GM19455 (cell line): ENCODE results near the gene NPR1.
"Not testable (repeated sequence)": the region's sequence is repeated elsewhere in the genome, so short reads cannot be mapped to it uniquely, and the experiment has no call there.

Experiments used
- ATAC-seq: cut with Tn5 transposase; IDR thresholded peaks from one replicate; pipeline ENCODE4 v1.9.1; 2021; ENCODE audit not compliant: unreplicated experiment

Gene NPR1

DNA sequence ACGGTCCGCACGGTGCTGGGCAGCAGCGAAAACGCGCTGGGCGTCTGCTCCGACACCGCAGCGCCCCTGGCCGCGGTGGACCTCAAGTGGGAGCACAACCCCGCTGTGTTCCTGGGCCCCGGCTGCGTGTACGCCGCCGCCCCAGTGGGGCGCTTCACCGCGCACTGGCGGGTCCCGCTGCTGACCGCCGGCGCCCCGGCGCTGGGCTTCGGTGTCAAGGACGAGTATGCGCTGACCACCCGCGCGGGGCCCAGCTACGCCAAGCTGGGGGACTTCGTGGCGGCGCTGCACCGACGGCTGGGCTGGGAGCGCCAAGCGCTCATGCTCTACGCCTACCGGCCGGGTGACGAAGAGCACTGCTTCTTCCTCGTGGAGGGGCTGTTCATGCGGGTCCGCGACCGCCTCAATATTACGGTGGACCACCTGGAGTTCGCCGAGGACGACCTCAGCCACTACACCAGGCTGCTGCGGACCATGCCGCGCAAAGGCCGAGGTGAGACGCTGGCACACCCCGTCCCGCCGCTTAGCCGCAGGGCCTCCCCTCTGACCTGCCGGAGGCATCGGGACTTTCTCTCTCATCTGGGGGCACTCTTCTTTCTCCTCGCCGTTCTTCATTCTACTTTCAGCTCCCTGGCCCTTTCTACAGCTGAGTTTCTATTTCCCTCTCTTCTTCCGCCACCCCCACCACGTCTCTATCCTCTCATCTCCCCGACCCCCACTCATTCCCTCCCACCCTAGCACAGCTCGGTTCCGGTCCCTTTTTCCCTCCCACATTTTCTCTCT lies 1.0 kb downstream of the NPR1 start:
- no peak for ATAC-seq

DNA sequence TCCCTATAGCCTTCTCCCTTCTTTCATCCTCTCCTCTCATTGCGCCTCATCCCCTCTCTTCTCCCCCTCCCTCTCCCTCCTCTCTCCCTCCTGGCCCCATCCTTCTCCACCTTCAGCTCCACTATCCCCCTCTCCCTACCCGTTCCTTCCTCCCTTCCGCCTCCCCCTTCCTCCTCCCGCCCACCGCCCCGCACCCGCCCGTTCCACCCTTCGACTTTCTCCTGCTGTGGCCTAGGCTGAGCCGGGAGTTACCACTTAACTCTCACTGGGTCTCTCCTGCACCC lies 1.6 kb downstream of the NPR1 start:
- ATAC-seq = no peak

DNA sequence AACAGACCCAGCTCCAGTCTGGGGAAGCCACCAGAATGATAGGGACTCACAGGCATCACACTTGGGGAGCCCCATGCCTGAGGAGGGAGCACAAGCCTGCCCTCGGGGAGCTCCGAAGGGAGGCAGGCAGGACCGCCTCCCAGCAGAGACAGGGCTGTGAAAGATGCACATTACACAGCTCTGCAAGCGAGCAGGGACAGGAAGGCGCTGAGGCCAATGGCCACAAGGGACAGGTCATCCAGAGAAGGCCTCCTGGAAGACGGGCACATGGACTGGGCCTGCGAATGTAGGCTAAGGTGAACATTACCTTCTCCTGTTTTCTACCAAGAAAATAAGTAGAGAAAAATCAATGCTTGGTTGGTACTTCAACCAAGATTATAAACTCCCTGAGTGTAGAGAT lies 4.2 kb downstream of the NPR1 start:
- no peak for ATAC-seq

DNA sequence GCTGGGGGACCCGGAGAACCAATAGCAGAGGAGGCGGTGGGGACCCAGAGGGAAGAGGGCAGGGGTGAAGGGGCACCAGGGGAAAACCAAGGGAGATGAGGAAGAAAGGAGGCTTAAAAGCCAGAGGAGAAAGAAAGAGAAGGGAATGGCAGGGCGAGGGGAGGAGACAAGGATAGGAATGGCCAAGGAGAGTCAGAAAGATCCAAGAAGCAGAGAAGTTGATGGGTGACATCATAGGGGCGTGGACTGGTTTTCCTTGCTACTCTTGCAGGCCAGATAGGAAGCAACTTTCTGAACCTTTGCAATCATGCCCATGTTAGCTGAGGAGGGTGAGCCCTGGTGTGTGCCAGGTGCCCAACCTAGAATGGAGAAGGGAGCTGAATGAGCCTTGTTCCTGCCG lies 5.4 kb downstream of the NPR1 start:
- ATAC-seq = no peak

DNA sequence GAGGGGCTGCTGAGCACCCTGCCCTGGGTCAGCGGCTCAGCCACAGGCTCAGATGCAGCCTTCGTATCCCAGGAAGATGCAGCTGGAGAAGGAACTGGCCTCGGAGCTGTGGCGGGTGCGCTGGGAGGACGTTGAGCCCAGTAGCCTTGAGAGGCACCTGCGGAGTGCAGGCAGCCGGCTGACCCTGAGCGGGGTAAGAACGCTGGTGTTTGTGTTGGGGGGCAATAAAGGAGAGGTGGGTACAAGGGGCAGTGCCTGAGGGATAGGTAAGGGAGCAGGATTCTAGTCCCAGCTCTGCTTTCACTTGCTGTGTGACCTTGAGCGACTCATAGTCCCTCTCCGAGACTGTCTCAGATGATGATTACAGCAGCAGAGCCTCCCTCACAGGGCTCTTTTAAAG lies 6.4 kb downstream of the NPR1 start:
- no peak for ATAC-seq

DNA sequence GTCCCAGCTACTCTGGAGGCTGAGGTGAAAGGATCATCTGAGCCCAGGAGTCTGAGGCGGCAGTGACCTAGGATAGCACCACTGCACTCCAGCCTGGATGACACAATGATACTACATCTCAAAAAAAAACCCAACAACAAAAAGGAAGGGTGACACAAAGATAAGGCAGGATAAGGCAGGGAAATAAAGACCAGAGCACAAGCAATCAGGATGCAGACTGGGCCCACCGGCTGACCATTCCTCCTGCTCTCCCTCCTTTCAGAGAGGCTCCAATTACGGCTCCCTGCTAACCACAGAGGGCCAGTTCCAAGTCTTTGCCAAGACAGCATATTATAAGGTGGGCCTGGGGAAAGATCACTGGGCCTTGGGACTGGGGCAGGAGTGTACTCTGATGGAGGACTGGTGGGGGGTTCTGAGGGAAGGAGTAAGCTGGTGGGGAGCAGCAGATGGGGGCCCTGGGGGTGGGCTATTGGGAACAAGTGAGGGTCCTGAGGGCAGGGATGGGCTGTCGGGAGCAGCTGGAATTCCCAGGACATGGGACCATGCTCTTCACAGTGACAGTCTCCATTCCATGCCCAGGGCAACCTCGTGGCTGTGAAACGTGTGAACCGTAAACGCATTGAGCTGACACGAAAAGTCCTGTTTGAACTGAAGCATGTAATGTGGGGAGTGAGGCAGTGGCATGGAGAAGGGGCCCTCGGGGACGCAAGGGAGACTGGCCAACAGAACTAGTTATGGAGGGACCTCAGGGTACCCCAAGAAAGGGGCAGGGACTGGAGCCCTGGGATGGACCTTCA lies 7.3 kb downstream of the NPR1 start:
- ATAC-seq = no peak

DNA sequence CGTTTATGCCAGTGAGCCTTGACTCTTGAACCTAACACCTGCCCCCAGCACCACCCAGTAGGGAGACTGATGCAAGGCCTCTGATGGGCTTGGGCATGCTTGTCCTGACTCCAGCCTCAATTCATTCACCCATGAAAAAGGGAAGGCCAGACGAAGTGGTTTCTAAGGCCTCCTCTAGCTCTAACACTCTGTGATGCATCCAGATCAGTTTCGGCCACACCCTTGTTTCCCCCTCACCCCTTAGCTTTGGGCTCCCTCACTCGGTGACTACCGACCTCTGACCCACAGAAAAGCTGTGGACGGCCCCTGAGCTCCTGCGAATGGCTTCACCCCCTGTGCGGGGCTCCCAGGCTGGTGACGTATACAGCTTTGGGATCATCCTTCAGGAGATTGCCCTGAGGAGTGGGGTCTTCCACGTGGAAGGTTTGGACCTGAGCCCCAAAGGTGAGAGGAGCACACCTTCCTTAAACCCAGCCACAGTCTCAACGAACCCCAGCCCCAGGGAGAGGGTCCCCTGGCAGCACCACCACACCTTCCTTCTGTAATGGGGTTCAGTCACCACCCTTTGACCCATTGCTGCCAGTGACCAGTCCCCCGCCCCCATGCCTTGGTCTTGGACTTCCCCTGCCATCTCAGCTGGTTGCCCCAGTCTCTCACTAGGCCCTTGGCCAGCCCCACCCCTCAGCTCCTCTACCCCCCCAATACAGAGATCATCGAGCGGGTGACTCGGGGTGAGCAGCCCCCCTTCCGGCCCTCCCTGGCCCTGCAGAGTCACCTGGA lies 9.0 kb downstream of the NPR1 start:
- ATAC-seq = no peak

DNA sequence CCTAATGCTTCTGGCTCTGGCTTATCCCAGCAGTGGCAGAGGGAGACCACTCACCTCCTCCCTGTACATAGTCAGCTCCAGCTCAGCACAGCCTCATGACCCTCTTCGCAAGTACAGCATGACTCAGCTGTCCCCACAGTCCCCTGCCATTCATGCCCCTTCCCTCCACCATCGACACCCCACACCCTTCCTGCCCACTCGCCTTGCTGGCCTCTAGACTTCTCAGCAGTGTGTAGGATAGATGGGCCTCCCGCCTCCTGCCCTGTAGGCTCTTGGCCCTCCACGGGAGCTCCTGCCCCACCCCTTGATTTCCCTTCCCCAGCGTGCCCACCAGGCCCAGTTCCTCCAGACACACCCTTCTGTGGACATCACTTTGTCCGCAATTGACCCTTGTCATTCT lies 9.8 kb downstream of the NPR1 start:
- ATAC-seq = no peak

DNA sequence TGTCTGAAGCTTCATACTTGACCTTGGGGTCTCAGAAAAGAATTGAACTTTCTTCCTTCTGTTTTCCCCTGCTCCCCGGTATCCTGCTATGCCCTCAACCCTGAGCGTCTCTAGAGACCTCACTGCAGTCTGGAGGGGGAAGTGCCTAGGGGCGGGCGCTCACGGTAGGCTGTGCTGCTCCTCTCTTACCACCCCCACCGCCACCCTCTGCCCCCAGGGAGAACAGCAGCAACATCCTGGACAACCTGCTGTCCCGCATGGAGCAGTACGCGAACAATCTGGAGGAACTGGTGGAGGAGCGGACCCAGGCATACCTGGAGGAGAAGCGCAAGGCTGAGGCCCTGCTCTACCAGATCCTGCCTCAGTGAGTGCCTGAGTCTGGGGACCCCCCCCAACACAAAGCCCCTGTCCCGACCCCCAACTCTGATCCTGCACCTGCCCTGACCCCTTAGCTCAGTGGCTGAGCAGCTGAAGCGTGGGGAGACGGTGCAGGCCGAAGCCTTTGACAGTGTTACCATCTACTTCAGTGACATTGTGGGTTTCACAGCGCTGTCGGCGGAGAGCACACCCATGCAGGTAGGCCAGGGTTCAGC lies 10.3 kb downstream of the NPR1 start:
- ATAC-seq = no peak

DNA sequence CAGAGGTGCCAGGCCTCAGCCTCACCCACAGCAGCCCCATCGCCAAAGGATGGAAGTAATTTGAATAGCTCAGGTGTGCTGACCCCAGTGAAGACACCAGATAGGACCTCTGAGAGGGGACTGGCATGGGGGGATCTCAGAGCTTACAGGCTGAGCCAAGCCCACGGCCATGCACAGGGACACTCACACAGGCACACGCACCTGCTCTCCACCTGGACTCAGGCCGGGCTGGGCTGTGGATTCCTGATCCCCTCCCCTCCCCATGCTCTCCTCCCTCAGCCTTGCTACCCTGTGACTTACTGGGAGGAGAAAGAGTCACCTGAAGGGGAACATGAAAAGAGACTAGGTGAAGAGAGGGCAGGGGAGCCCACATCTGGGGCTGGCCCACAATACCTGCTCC lies 15.0 kb downstream of the NPR1 start:
- no peak for ATAC-seq

DNA sequence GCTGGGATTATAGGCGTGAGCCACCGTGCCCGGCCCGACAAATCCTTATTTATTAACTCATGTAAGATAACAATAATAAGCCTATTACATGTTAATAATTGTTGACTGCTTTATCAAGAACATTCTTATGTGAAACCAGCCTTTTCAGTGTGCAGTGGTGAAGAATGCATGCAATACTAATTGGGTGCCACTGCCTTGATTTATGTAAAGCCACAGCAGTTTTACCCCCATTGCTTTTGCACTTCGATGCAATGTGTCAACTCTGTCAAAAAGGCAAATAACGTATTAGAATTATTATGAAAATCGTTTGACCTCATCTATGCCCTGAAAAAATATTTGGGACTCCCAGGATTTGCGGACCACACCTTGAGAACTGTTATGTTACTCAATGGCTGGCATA lies 18.3 kb downstream of the NPR1 start:
- ATAC-seq = no peak

DNA sequence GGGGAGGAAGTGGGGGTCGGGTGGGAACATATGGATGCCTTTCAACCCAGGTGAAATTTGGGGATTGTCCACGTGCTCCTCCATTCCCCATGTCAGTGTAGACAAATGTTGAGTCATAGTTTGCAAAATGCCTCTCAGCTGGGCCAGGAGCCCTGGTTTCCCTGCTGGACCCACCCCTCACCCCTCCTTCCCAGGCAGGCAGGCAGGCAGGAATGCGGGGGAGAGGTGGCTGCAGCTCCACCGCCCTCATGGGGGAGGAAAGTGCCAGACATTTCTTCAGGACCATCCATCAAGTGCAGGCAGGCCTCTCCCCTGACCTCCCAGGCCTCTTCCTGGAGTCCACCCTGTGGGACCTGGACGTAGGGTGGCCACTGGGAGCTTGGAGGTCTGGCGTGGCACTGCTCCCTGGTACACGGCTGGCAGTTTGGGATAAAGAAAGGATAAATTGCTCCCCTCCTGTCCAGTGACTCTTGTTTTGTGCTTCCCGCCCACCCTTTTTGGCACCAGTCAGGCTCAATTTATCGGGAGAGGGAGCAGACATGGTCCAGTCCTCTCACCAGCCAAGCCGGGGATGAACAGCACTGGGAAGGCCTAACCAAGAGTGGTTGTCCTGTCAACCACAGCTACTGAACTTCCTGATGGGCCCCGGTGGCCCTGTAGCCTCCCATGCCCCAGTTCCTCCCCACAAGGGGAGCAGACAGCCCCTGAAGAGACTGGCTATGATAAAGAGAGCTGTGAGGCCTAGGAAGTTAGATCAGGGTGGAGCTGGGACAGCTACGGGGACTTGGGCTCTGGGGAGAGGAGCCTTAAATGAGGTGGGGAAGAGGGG lies 18.9 kb downstream of the NPR1 start:
- no peak for ATAC-seq

DNA sequence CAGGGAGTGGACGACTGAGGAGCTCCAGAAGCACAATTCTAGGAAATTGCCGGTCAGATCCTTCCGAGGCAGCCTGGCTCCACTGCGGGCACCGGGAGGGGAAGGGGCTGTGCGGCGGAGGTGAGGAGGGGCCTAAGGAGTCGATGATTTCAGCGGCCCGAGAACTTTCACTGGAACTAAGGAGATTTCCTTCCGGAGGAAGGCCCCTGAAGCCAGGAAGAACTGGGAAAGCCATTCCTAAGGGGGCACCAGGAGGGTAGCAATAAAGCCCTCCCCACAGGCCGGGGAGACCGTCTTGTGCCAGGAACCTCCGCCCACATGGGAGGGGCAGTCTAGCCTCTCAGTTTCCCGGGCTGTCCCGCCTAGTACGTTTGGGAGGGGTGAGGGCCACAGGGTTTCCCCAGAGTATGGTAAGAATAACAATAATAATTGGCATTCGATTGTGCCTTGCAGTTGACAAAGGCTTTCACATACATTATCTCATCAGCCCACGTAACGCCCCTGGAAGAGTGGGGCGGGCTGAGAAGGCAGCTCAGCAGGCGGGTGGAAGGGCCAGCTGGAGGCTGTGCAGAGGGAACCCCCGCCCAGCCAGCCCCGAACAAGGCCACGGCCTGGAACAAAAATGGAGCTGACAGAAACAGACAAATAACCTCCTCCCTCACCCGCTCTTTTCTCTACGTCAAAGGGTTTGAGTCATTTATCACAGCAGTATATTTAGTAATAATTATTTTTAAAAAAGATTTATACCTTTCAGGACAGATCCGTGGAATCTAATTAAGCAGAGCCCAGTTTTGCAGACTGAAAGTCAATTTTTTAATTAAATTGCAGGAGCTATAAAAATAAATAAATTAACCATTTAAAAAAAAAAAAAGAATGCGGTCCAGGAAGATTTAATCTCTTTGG lies 19.8 kb downstream of the NPR1 start:
- ATAC-seq = no peak

DNA sequence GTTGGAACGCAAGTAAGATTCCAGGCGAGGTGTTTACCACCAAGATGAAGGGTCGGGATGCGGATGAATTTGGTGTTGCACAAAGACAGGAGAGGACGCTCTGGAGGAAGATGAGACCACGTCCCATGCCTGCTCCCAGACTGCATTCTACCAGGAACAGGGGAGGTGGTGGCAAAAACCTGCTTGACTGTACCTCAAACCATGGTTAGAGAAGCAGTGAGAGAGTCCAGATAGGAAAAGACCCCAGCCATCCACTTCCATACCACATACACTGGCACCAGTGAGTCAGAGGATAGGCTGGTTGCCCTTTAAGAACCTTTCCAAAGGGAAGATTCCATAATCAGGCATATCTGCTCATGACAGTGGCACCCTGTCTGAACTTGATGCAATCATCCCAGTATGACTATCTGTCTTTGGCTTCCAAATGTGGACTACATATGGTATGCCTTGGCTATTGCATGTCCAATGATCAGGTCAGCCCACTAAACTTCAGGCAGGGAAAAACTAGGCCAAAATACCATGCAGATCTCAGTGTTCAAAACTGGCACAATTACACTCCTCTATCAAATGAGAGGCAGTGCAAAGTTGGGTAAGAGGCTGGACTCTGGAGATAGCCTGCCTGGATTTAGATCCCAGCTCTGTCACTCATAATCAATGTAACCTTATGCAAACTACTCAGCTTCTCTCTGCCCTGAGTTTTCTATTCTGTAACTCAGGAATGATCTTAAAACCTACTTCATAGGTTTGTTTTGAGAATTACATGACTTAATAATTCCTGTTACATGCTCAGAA lies 20.6 kb downstream of the NPR1 start:
- ATAC-seq = no peak

DNA sequence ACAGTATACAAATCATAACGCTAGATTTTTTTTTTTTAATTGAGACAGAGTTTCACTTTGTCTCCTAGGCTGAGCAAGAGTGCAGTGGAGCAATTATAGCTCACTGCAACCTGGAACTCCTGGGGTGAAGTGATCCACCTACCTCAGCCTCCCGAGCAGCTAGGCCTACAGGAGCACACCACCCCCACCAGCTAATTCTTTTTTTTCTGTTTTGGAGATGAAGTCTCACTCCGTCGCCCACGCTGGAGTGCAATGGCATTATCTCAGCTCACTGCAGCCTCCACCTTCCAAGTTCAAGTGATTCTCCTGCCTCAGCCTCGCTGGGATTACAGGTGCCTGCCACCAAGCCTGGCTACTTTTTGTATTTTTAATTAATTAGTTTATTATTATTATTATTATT lies 21.3 kb downstream of the NPR1 start:
- ATAC-seq = no peak

DNA sequence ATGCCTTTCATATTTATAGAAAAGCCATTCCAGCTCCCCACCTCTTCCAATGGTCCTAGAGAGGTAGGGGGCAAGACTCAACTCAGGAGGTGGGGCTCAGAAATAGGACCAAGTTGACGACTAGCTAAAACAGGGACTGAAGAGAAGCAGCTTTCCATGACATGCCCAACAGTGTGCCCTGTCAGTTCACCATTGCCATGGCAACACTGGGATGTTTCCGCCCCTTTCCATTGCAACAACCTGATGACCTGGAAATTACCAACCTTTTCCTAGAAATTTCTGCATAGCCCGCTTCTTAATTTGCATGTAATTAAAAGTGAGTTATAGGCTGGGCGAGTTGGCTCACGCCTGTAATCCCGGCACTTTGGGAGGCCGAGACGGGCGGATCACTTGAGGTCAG lies 27.0 kb downstream of the NPR1 start:
- no peak for ATAC-seq

DNA sequence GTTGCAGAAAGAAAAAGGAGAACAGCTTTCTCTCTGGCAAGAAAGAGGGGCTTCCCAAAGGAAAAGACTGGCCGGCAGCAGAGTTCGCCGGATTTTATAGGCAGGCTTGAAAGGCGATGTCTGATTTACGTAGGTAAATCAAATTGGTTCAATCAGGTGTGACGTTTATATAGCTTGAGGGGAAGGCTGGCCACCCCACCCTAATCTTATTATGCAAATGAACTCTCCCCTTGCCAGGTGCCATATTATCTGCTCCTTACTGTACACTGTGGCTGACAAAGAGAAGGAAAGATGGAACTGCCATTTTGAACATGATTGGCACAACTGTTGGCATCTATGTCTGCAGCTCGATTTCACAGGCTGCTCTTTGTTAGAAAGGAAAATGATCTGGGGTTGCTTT lies 32.5 kb downstream of the NPR1 start:
- no peak for ATAC-seq

DNA sequence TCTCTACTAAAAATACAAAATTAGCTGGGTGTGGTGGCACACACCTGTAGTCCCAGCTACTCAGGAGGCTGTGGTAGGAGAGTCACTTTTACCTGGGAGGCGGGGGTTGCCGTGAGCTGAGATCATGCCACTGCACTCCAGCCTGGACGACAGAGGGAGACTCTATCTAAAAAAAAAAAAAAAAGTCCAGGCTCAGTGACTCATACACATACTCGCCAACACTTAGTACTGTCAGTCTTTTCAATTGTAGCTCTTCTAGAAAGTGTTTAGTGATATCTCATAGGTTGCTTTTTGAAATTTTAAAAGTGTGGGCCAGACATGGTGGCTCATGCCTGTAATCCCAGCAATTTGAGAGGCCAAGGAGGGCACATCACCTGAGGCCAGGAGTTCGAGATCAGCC lies 37.7 kb downstream of the NPR1 start:
- not testable (repeated sequence) for ATAC-seq

DNA sequence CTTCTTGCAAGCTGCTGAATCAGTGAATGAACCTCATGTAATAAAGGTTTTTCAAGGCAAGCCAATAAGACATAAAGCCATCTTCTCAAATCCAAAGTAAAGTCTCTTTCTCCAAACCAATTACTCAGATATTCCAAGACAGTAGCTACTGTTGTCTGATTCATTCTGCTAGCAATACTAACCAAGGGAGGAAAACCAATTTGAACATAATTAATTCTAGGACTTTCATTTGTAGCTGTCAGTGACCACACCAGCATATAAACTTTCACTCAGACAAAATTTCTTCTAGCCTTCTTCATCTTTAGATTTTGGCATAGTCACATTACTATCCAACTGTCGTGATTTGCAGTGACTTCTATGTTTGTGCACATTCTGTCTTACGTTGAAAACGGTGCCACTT lies 38.8 kb downstream of the NPR1 start:
- ATAC-seq = no peak
